HG03139 (cell line): ENCODE results near the gene SCG5.

Experiments used
- ATAC-seq: cut with Tn5 transposase; IDR thresholded peaks from one replicate; pipeline ENCODE4 v1.9.1; 2021; ENCODE audit not compliant: unreplicated experiment

SCG5 gene

GRCh38 chr15:32721596-32721995 is 80.1 kb downstream of the SCG5 start:
- no peak for ATAC-seq

GRCh38 chr15:32722136-32722535 is 80.6 kb downstream of the SCG5 start:
- ATAC-seq = no peak

GRCh38 chr15:32723171-32723948 is 81.8 kb downstream of the SCG5 start:
- ATAC-seq = peak; percentile 92

GRCh38 chr15:32729700-32730395 is 88.3 kb downstream of the SCG5 start:
- no peak for ATAC-seq

GRCh38 chr15:32730677-32731654 is 89.5 kb downstream of the SCG5 start:
- no peak for ATAC-seq

GRCh38 chr15:32732574-32733157 is 91.2 kb downstream of the SCG5 start:
- ATAC-seq = no peak

- no peak for ATAC-seq
These were observed 91.8 kb downstream of the SCG5 start for GRCh38 chr15:32733281-32733680.

GRCh38 chr15:32735989-32736700 is 94.6 kb downstream of the SCG5 start:
- no peak for ATAC-seq

- ATAC-seq = no peak
These were observed 95.2 kb downstream of the SCG5 start for GRCh38 chr15:32736701-32737061.

- no peak for ATAC-seq
These were observed 95.8 kb downstream of the SCG5 start for GRCh38 chr15:32737304-32737703.

GRCh38 chr15:32738666-32739065 is 97.2 kb downstream of the SCG5 start:
- ATAC-seq = no peak

- ATAC-seq = no peak
These were observed 98.1 kb downstream of the SCG5 start for GRCh38 chr15:32739522-32740063.

- no peak for ATAC-seq
These were observed 102.1 kb downstream of the SCG5 start for GRCh38 chr15:32743411-32744140.

GRCh38 chr15:32746116-32746857 is 104.8 kb downstream of the SCG5 start:
- ATAC-seq = no peak
